Esophagus muscularis mucosa (tissue), 4 donors: ENCODE measurements around the gene DOCK3.

Experiments
- EP300 ChIP-seq: sonication (generic); formaldehyde crosslinking; IDR thresholded peaks from one replicate; pipeline ENCODE4 v1.6.1; 2017; ENCODE audit warnings: antibody characterized with exemption
- POLR2A ChIP-seq: fragments of 450-650 bp; IDR thresholded peaks from one replicate; pipeline ENCODE4 v1.6.1; 2017; ENCODE audit warnings: antibody characterized with exemption, moderate library complexity, mild to moderate bottlenecking, low read depth
- POLR2AphosphoS5 ChIP-seq, 2 donors: sonication (generic); formaldehyde crosslinking; IDR thresholded peaks; one replicate each; pipeline ENCODE4 v1.6.1; 2017; ENCODE audit warnings: antibody characterized with exemption in 2 of 2
- TF ChIP-seq, protein P1 (sequence below), 3 experiments: fragments of 200-600 bp in 2 of 3; fragments of 450-650 bp in 1 of 3; sonication (generic) in 2 of 3; IDR thresholded peaks; one replicate each; pipeline ENCODE4 v1.5.1; 2017 to 2019; ENCODE audit warnings: antibody characterized with exemption in 3 of 3, mild to moderate bottlenecking in 2 of 3, moderate library complexity in 1 of 3

DNA sequence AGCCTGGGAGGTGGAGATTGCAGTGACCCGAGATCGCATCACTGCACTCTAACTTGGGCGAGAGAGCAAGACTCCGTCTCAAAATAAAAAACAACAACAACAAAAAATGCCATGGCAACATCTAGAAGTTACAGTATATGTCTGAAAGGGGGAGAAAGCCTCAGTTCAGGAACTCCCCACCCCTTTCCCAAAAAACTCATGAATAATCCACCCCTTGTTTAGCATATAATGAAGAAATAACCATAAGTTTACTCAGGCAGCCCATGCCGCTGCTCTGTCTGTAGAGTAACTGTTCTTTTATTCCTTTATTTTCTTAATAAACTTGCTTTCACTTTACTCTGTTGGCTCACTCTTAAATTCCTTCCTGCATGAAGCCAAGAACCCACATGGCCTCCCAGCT is 145.2 kb downstream of the DOCK3 start:
- TF ChIP-seq, protein P1, sequence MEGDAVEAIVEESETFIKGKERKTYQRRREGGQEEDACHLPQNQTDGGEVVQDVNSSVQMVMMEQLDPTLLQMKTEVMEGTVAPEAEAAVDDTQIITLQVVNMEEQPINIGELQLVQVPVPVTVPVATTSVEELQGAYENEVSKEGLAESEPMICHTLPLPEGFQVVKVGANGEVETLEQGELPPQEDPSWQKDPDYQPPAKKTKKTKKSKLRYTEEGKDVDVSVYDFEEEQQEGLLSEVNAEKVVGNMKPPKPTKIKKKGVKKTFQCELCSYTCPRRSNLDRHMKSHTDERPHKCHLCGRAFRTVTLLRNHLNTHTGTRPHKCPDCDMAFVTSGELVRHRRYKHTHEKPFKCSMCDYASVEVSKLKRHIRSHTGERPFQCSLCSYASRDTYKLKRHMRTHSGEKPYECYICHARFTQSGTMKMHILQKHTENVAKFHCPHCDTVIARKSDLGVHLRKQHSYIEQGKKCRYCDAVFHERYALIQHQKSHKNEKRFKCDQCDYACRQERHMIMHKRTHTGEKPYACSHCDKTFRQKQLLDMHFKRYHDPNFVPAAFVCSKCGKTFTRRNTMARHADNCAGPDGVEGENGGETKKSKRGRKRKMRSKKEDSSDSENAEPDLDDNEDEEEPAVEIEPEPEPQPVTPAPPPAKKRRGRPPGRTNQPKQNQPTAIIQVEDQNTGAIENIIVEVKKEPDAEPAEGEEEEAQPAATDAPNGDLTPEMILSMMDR (IDR thresholded peaks at IDR 0.05): no peak
- no peak for TF ChIP-seq EP300
- TF ChIP-seq POLR2AphosphoS5 (IDR thresholded peaks at IDR 0.05): no peak
- no peak for TF ChIP-seq POLR2A
